Stimulated activated CD4-positive, alpha-beta T cell treated with anti-CD3 and anti-CD28 coated beads, Interleukin-4, amount 100 ng/mL, for 48 hours (primary cell): ENCODE results near the gene DDIT3.

Experiments
- DNase-seq, 2 donors: peaks; one replicate each; pipeline ENCODE4 v3.0.0-alpha.2; 2020; ENCODE audit warnings: low read depth in 2 of 2

DDIT3 gene

DNA sequence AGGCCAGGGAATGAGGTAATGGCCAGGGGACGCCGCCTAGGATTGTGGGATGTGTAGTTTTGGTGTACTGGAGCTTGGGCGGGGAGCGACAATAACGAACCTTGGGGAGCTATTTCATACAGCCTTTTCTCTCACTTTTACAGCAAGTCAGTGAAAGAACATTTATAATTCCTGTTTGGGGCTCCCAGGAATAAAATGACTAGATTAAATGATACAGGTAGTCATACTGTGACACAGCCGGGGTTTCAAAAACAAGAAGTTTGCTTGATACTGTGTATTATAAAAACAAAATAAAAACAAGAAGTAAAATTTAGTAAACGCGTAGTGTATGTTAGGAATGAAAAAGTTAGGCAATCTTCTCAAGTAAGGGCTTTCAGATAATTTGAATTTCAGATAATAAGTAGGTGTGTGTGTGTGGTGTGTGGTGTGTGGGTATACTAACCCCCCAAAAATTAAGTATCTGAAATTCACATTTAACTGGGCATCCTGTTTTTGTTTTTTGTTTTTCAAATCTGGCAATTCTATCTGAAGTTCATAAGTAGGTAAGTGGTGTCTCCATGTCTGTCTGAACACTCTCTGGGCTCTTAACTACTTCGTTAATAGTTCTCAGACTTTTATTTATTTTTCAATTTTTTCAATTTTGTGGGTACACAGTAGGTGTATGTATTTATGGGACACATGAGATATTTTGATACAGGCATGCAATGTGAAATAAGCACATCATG is 27.1 kb upstream of the DDIT3 start:
- DNase-seq, result no peak

GRCh38 chr12:57546438-57547287 is 26.3 kb upstream of the DDIT3 start, which contains the start of gene DCTN2:
DCTN2 (minus strand) TSS chr12:57547192; CDS start chr12:57547063, 129 bp downstream.
- DNase-seq, result peak; percentile 88 to 93

- DNase-seq, result no peak
These were observed 25.6 kb upstream of the DDIT3 start for GRCh38 chr12:57545809-57546437.

- DNase-seq, result no peak
These were observed 23.3 kb upstream of the DDIT3 start for GRCh38 chr12:57543581-57543980.

DNA sequence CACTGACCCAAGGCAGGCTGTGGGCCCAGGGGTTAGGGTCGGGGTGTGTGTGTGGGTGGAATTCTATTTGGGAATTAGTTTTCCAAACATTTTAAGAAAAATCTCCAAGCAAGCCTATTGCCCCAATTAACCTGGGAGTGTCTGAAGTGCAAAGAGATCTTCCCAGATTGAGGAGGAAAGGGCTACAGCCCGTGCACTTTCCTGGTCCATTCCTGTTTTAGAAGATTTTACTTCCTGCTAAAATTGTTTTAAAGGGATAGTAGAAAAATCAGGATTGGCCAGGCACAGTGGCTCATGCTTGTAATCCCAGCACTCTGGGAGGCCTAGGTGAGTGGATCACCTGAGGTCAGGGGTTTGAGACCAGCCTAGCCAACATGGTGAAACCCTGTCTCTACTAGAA is 21.4 kb upstream of the DDIT3 start:
- no peak for DNase-seq

GRCh38 chr12:57541001-57541400 is 20.7 kb upstream of the DDIT3 start:
- DNase-seq, result no peak

DNA sequence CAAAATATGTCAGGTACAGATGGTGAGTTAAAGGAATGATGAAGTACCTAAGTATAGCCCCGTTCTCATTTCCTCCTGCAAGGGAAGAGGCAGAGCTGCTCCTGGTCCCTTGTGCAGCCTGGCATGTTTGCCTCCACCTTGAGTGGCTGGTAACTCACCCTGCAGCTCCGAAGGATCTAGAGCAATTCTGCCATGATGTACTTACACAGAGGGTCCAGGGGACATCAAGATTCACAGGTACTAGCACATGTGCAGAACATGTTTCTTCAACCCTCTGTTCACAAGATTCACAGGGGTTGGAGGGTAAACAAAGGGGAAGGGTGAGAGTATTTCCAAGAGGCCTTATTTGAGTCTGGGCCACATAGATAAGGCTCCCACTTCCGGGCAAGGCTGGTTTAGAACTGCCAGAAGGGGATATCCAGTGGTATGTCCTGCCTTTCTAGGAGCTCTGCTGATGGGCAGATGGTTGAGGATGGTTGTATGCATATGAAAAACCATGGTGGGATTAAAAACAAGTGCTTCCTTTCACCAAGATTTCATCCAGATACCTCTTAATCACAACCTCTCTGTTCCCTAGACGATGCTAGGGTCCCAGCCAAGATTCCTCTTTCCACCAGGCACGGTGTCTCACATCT is 18.9 kb upstream of the DDIT3 start:
- no peak for DNase-seq

DNA sequence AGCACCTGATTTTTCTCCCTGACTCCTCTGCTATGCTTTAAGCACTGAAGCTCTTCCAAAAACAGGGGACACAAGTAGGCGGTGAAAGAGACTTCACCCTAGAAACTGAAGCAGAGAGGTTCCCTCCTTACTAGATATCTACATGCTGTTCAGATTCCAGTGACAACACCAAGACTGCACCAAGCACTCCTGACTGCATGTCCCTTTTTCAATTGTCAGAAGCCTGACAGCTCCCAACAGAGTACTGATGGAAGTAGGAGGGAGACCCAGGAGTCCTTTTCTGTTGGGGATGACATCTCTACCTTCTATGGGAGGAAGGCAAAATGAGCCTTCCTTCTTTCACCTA is 16.3 kb upstream of the DDIT3 start:
- no peak for DNase-seq

- no peak for DNase-seq
These were observed 15.7 kb upstream of the DDIT3 start for GRCh38 chr12:57535764-57536596.

DNA sequence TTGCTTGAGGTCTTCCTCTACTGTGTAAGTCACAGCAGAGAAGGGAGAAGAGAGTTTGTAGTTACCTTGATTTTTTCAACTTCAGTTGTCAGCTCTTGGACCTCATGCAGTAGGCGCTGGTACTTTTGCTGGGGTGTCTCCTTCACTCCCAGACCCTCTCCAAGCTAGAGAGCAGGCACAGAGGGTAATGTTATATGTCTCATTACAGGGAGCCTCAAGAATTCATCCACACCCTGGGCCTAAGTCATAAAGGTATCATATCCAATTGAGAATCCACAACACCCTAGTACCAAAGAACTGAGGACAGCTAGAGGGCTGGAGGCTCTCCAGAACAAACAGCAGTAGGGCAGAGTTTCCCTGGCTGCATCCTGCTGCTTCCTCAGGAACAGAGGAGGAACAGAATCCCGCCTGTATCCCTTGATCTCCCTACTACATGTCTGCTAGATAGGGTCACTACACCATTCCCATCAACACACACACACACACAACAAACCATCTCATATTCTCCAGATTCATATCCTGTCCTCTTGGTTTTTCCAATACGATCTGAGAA is 14.8 kb upstream of the DDIT3 start:
- no peak for DNase-seq

DNA sequence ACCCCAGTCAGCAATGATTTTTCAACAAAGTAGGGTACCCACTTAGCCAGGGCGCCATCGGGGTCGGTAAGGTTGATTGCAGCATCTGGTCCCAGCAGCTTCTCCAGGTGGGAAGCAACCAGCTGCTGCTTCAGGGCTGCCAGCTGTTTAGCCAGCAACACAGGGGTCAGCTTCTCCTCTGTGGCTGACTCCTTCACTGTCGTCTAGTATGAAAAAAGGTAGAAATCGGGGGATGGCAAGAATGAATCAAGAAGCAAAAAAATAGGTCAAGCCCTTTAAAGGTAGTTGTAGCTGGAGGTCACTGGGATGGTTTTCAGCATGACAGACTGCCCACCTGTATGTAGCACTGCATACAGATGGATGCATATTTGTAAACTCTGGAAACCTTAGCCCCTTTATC is 13.9 kb upstream of the DDIT3 start:
- DNase-seq, result no peak

DNA sequence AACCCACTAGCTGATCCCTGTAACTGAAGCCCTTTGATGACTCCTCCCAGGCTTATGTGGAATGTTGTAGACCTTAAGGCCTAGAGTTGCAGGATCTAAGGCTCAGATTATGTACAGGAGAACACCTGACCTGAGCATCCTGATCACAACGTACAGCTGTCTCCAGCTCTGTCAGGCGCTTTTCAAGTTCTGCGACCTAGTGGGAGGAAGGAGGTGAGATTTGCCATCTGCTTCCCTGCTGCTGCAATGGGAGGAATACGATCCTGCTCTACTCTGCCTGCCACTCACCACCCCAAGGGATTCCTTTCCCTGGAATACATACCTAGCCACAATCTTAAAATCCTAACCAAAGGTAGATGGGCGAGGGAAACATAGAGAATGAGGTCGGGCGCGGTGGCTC is 12.8 kb upstream of the DDIT3 start:
- no peak for DNase-seq

DNA sequence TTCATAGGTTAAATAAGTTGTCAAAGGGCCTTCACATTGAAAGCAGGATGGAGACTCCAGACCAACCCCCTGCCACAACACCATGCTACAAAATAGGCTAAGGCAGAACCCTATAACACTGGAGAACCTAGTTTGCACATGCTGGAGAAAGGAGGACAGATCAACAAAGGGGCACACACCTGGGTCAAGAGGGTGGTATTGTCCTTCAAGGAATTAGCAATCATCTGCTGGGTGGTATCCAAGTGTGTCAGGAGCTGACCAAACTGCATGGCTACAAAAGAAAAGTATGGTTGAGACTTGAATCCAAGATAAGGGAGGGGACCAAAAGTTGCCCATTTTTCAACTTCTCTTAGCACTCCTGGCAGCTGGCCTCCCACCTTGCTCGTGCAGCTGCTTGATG is 11.5 kb upstream of the DDIT3 start:
- no peak for DNase-seq

DNA sequence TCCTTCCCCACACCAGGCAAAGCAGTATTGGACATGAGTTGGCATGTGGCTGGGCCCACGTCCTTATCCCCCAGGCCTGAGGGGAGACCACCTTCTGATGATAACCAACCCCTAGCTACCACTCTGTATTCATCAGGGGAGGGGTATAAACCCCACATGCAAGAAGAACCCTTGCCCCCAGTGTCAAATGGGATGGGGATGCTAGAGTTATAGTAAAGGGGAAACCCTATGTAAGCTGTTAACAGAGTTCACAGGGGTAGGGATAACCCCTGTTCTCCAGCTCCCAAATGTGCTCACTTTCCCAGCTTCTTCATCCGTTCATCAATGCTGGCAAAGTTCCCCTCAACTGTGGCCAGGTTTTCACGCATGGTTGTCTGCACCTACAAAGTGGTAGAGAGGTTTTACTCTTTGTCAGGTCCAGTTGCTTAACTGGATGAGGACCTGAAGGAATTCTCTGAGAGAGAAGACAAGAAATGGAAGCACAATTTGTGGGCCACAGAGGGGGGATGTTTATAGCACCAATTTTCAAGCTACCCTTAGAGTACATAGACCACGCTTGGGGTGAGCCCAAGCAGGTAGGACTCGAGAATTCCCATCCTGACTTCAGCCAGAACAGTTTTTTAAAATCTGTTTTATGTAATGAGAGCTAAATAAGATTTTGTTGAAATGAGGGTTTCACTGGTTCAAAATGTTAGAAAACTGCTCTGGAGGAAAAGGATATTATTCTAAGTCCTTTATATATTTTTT is 10.3 kb upstream of the DDIT3 start:
- DNase-seq, result no peak

GRCh38 chr12:57529831-57530230 is 9.5 kb upstream of the DDIT3 start:
- no peak for DNase-seq

GRCh38 chr12:57528831-57529555 is 8.7 kb upstream of the DDIT3 start:
- DNase-seq, result no peak

- DNase-seq, result no peak
These were observed 7.9 kb upstream of the DDIT3 start for GRCh38 chr12:57528176-57528575.

GRCh38 chr12:57527184-57527583 is 6.9 kb upstream of the DDIT3 start:
- no peak for DNase-seq

DNA sequence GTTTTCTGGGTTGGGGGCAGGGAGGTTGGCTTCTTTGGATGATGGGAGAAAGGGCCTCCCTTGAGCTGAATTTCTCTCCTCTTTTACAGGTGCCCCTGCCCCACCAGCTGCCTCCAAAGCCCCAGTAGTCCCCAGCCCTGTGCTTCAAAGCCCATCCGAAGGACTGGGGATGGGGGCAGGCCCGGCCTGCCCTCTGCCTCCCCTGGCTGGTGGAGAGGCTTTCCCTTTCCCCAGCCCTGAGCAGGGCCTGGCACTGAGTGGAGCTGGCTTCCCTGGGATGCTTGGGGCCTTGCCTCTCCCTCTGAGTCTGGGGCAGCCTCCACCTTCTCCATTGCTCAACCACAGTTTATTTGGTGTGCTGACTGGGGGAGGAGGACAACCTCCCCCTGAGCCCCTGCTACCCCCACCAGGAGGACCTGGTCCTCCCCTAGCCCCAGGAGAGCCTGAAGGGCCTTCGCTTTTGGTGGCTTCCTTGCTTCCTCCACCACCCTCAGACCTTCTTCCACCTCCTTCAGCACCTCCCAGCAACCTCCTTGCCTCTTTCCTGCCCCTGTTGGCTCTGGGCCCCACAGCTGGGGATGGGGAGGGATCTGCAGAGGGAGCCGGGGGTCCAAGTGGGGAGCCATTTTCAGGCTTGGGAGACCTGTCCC is 6.3 kb upstream of the DDIT3 start:
- DNase-seq, result no peak
